GM19463 (cell line): ENCODE results near the gene ATP9B.
A peak's percentile ranks its signal among the peaks of the same experiment; 100 is the strongest.

Experiments used
- ATAC-seq: cut with Tn5 transposase; IDR thresholded peaks from one replicate; pipeline ENCODE4 v1.9.1; 2021; ENCODE audit warnings: mild to moderate bottlenecking, moderate library complexity; ENCODE audit not compliant: unreplicated experiment

ATP9B gene

GRCh38 chr18:79403723-79404566, 334.8 kb downstream of the ATP9B start:
- ATAC-seq = no peak

GRCh38 chr18:79404567-79404910, 335.3 kb downstream of the ATP9B start:
- no peak for ATAC-seq

GRCh38 chr18:79405019-79405780, 336.0 kb downstream of the ATP9B start:
- ATAC-seq = peak; percentile 30

- ATAC-seq = peak; percentile 71
These were observed 336.8 kb downstream of the ATP9B start for GRCh38 chr18:79405781-79406575.

- no peak for ATAC-seq
These were observed 337.5 kb downstream of the ATP9B start for GRCh38 chr18:79406708-79407107.

GRCh38 chr18:79409313-79409712, 340.1 kb downstream of the ATP9B start:
- ATAC-seq = no peak

- no peak for ATAC-seq
These were observed 341.0 kb downstream of the ATP9B start for GRCh38 chr18:79410171-79410641.

- ATAC-seq = no peak
These were observed 341.8 kb downstream of the ATP9B start for GRCh38 chr18:79410731-79411613.

- ATAC-seq = no peak
These were observed 342.7 kb downstream of the ATP9B start for GRCh38 chr18:79411614-79412526.

GRCh38 chr18:79413025-79413424, 343.8 kb downstream of the ATP9B start:
- ATAC-seq = no peak

- no peak for ATAC-seq
These were observed 344.2 kb downstream of the ATP9B start for GRCh38 chr18:79413426-79413825.

- no peak for ATAC-seq
These were observed 344.7 kb downstream of the ATP9B start for GRCh38 chr18:79413901-79414300.

GRCh38 chr18:79416022-79416676, 347.0 kb downstream of the ATP9B start:
- ATAC-seq = no peak

- no peak for ATAC-seq
These were observed 347.5 kb downstream of the ATP9B start for GRCh38 chr18:79416677-79417052.

GRCh38 chr18:79418236-79418635, 349.0 kb downstream of the ATP9B start:
- ATAC-seq = no peak

- no peak for ATAC-seq
These were observed 349.4 kb downstream of the ATP9B start for GRCh38 chr18:79418642-79419041.

- ATAC-seq = no peak
These were observed 351.0 kb downstream of the ATP9B start for GRCh38 chr18:79420033-79420745.

GRCh38 chr18:79421275-79421857, 352.2 kb downstream of the ATP9B start:
- no peak for ATAC-seq
